H1 (cell line): Measurements from ENCODE around the gene ADGRG1. TPM values are rescaled to one million over a fixed set of nuclear protein-coding genes. Genes with fewer than 3 reads are reported as not detected.

Experiments used
- CTCF ChIA-PET: fragments of 300-600 bp; sonication (Branson Sonifier 250); formaldehyde crosslinking; loops from one replicate; lab custom pipeline; 2021; ENCODE audit not compliant: partially characterized antibody; lab: Charles Lee
- POLR2A ChIA-PET: fragments of 300-600 bp; sonication (Branson Sonifier 250); formaldehyde crosslinking; loops from one replicate; lab custom pipeline; 2021; ENCODE audit warnings: inconsistent platforms; ENCODE audit not compliant: partially characterized antibody; lab: Charles Lee
- DNase-seq, 2 experiments: peaks; one replicate each; pipeline versions ENCODE4 v3.0.0 to v3.0.0-alpha.2; 2010 to 2022; ENCODE audit warnings: low spot score in 2 of 2, low read depth in 1 of 2, mixed read lengths in 1 of 2
- FAIRE-seq: peaks from 2 replicates; lab custom pipeline; 2011; peaks lifted over from hg19 to GRCh38; lab: Jason Lieb, UNC
- H2AFZ ChIP-seq: 2 replicates; pipeline ENCODE4 v1.8.1; 2012; ENCODE audit warnings: low read length, inconsistent platforms
- H2AK5ac ChIP-seq: 2 replicates; pipeline ENCODE4 v1.6.1; 2013; ENCODE audit warnings: low read depth, low read length
- H2BK120ac ChIP-seq: replicated peaks from 2 replicates; pipeline ENCODE3; 2013; ENCODE audit warnings: low read depth, low read length, inconsistent platforms
- H2BK12ac ChIP-seq: 2 replicates; pipeline ENCODE4 v1.6.1; 2013; ENCODE audit warnings: low read depth, low read length
- H2BK15ac ChIP-seq: 2 replicates; pipeline ENCODE4 v1.6.1; 2013; ENCODE audit warnings: low read length
- H2BK20ac ChIP-seq: 2 replicates; pipeline ENCODE4 v1.6.1; 2013; ENCODE audit warnings: low read length
- H2BK5ac ChIP-seq: 2 replicates; pipeline ENCODE4 v1.6.1; 2013; ENCODE audit warnings: low read depth, low read length
- H3K14ac ChIP-seq: 2 replicates; pipeline ENCODE4 v1.6.1; 2013; ENCODE audit warnings: inconsistent platforms; ENCODE audit not compliant: insufficient read length
- H3K18ac ChIP-seq: 2 replicates; pipeline ENCODE4 v1.6.1; 2013; ENCODE audit warnings: low read length; ENCODE audit errors: extremely low read depth
- H3K23ac ChIP-seq: 2 replicates; pipeline ENCODE4 v1.6.1; 2013; ENCODE audit warnings: inconsistent platforms; ENCODE audit not compliant: insufficient read length
- H3K23me2 ChIP-seq: 2 replicates; pipeline ENCODE4 v1.6.1; 2013; ENCODE audit warnings: low read depth, low read length
- H3K27ac ChIP-seq: 2 replicates; pipeline ENCODE4 v1.6.1; 2011; ENCODE audit warnings: low read depth, low read length, inconsistent platforms
- H3K27me3 ChIP-seq, 4 experiments: replicated peaks in 1 of 4; 1 replicate in 1 of 4; 2 replicates in 3 of 4; pipeline versions ENCODE4 v1.6.1 to v1.8.1; 2011 to 2013; ENCODE audit warnings: low read length in 3 of 4, mild to moderate bottlenecking in 3 of 4, inconsistent platforms in 2 of 4, mixed read lengths in 2 of 4, moderate library complexity in 1 of 4; ENCODE audit not compliant: control insufficient read depth in 3 of 4, insufficient read depth in 3 of 4; ENCODE audit errors: extremely low read depth in 1 of 4
- H3K36me3 ChIP-seq, 4 experiments: 2 replicates each; pipeline versions ENCODE4 v1.6.1 to v1.8.1; 2011 to 2013; ENCODE audit warnings: mild to moderate bottlenecking in 4 of 4, low read length in 3 of 4, moderate library complexity in 2 of 4, control low read depth in 1 of 4, inconsistent platforms in 1 of 4; ENCODE audit not compliant: insufficient read depth in 4 of 4, control insufficient read depth in 2 of 4
- H3K4ac ChIP-seq: replicated peaks from 2 replicates; pipeline ENCODE3; 2013; ENCODE audit warnings: low read length, low read depth, mixed read lengths, inconsistent platforms; ENCODE audit not compliant: insufficient read length
- H3K4me1 ChIP-seq, 4 experiments: replicated peaks in 1 of 4; 1 replicate in 1 of 4; 2 replicates in 3 of 4; pipeline versions ENCODE4 v1.6.1 to v1.8.1; 2011 to 2013; ENCODE audit warnings: low read length in 3 of 4, inconsistent platforms in 2 of 4, mixed read lengths in 1 of 4; ENCODE audit not compliant: insufficient read depth in 4 of 4, control insufficient read depth in 3 of 4
- H3K4me2 ChIP-seq, 2 experiments: 2 replicates each; pipeline versions ENCODE4 v1.6.1 to v1.8.1; 2011 to 2013; ENCODE audit warnings: low read depth in 2 of 2, low read length in 2 of 2, control low read depth in 1 of 2, inconsistent platforms in 1 of 2, mild to moderate bottlenecking in 1 of 2; ENCODE audit not compliant: insufficient read depth in 1 of 2
- H3K4me3 ChIP-seq, 4 experiments: fragments of 200-600, 300-600 bp in 1 of 4; sonication (generic), shearing (Covaris generic), sonication (Bioruptor Twin) in 1 of 4; 2 replicates each; pipeline versions ENCODE4 v1.5.1 to v1.8.1; 2011 to 2016; ENCODE audit warnings: low read length in 4 of 4, low read depth in 3 of 4, control low read depth in 2 of 4, inconsistent platforms in 2 of 4, mild to moderate bottlenecking in 2 of 4, mixed read lengths in 1 of 4, moderate library complexity in 1 of 4; ENCODE audit not compliant: insufficient read depth in 2 of 4; ENCODE audit errors: extremely low read depth in 1 of 4
- H3K56ac ChIP-seq: replicated peaks from 2 replicates; pipeline ENCODE3; 2013; ENCODE audit warnings: low read depth, mild to moderate bottlenecking, mixed read lengths, low read length, inconsistent platforms; ENCODE audit not compliant: insufficient read length
- H3K79me1 ChIP-seq: 2 replicates; pipeline ENCODE4 v1.6.1; 2013; ENCODE audit warnings: low read depth, low read length, control low read depth
- H3K79me2 ChIP-seq, 2 experiments: 2 replicates each; pipeline versions ENCODE4 v1.6.1 to v1.8.1; 2012 to 2013; ENCODE audit warnings: low read length in 2 of 2, mild to moderate bottlenecking in 2 of 2, inconsistent platforms in 1 of 2; ENCODE audit not compliant: insufficient read depth in 2 of 2, control insufficient read depth in 1 of 2
- H3K9ac ChIP-seq, 4 experiments: replicated peaks in 1 of 4; 1 replicate in 1 of 4; 2 replicates in 3 of 4; pipeline versions ENCODE4 v1.6.1 to v1.8.1; 2011 to 2013; ENCODE audit warnings: low read depth in 3 of 4, low read length in 3 of 4, control low read depth in 2 of 4, mild to moderate bottlenecking in 2 of 4, moderate library complexity in 2 of 4, inconsistent platforms in 1 of 4; ENCODE audit errors: extremely low read depth in 1 of 4
- H3K9me3 ChIP-seq, 2 experiments: 2 replicates each; pipeline versions ENCODE4 v1.6.1 to v1.8.1; 2012 to 2013; ENCODE audit warnings: mild to moderate bottlenecking in 2 of 2, moderate library complexity in 2 of 2, control low read depth in 1 of 2, inconsistent platforms in 1 of 2, low read depth in 1 of 2, low read length in 1 of 2, mixed read lengths in 1 of 2; ENCODE audit not compliant: insufficient read depth in 2 of 2
- H4K20me1 ChIP-seq, 2 experiments: replicated peaks in 1 of 2; 2 replicates each; pipeline versions ENCODE3 to v1.8.1; 2011 to 2013; ENCODE audit warnings: inconsistent platforms in 2 of 2, low read length in 2 of 2, mild to moderate bottlenecking in 1 of 2; ENCODE audit not compliant: insufficient read depth in 2 of 2, control insufficient read depth in 1 of 2
- H4K5ac ChIP-seq: 2 replicates; pipeline ENCODE4 v1.6.1; 2013; ENCODE audit warnings: low read length, low read depth, mixed read lengths, inconsistent platforms; ENCODE audit not compliant: insufficient read length
- H4K8ac ChIP-seq: 2 replicates; pipeline ENCODE4 v1.8.0; 2013; ENCODE audit warnings: mild to moderate bottlenecking, moderate library complexity, low read length, inconsistent platforms; ENCODE audit not compliant: insufficient read depth; ENCODE audit errors: extremely low read depth
- H4K91ac ChIP-seq: replicated peaks from 2 replicates; pipeline ENCODE3; 2013; ENCODE audit warnings: low read length, mixed read lengths, inconsistent platforms; ENCODE audit not compliant: insufficient read length
- E2F6 ChIP-seq: IDR thresholded peaks from 2 replicates; pipeline ENCODE4 v1.6.1; 2012; ENCODE audit warnings: inconsistent platforms
- MAFK ChIP-seq: IDR thresholded peaks from 2 replicates; pipeline ENCODE4 v1.6.1; 2012; ENCODE audit warnings: low read depth, mild to moderate bottlenecking, improper control_type of control experiment, low read length
- POU5F1 ChIP-seq: IDR thresholded peaks from 2 replicates; pipeline ENCODE4 v1.6.1; 2011; ENCODE audit warnings: low read depth, mild to moderate bottlenecking, low read length, moderate library complexity
- SIX5 ChIP-seq: IDR thresholded peaks from 2 replicates; pipeline ENCODE4 v1.6.1; 2011; ENCODE audit warnings: mild to moderate bottlenecking, low read depth, low read length
- TEAD4 ChIP-seq: IDR thresholded peaks from 2 replicates; pipeline ENCODE4 v1.6.1; 2012; ENCODE audit warnings: low read depth, low read length, inconsistent platforms, mixed read lengths
- WGBS, 2 experiments: shearing (Covaris generic) in 1 of 2; methylation state at CpG; one replicate each; pipeline versions ENCODE4 v1.1.6 to v1.1.7; 2013 to 2015; ENCODE audit warnings: low lambda C conversion rate in 2 of 2, mixed read lengths in 2 of 2, inconsistent platforms in 1 of 2, low coverage in 1 of 2, missing lambda C conversion rate in 1 of 2; ENCODE audit not compliant: insufficient replicate concordance in 2 of 2, insufficient coverage in 1 of 2, insufficient read length in 1 of 2; ENCODE audit errors: extremely low coverage in 1 of 2, missing lambda C conversion rate in 1 of 2; 5-methylcytosine and 5-hydroxymethylcytosine counted together
- polyA plus RNA-seq, 7 experiments: library from polyadenylated mRNA; depleted of rRNA in 3 of 7; stranded (reverse) in 5 of 7; unstranded in 2 of 7; fragments of >200 nt in 5 of 7; fragments of 200-250 nt in 2 of 7; gene quantifications; 1 replicate in 5 of 7; 2 replicates in 1 of 7; 4 replicates in 1 of 7; pipeline versions ENCODE4 v1.2.1 to v1.2.3, GENCODE V29; 2011 to 2013; ENCODE audit warnings: missing spikeins in 2 of 7, mixed read lengths in 2 of 7
- total RNA-seq: library from RNA; stranded (reverse); fragmentation: NEBNext Ultra II Directional; extraction: Animal tissue kit (Norgen Biotek cat#: 25700); gene quantifications from 2 replicates; pipeline ENCODE4 v1.2.1, GENCODE V29; 2021

The ADGRG1 gene
- total and polyA plus RNA-seq, 2 of the 8 experiments (the other 6 are each of a cell fraction or from before 2014, with no cell fraction given), result 1.3 to 2.6 TPM

- no peak overlapping the region for H2BK5ac ChIP-seq
- 85% methylated on average over 8 of the region's 8 CpGs; no CpG with 5 or more reads in 1 of the 2 experiments for WGBS, 2 experiments
- H3K56ac ChIP-seq, result no peak overlapping the region
- H4K91ac ChIP-seq, result no peak overlapping the region
- no peaks in the 10 kb centered on the region for H3K79me1 ChIP-seq
- no peak overlapping the region for H3K18ac ChIP-seq
- H2BK20ac ChIP-seq, result no peak overlapping the region
- DNase-seq, result peak in 1 of 2 experiments; percentile 22
- ChIA-PET CTCF (interaction anchor here (1.2 to 7.2 kb wide), 3 partner anchors 11 to 35 kb away, joined by 3 to 63 read pairs (median 4); no protein-coding TSS in a partner anchor), POLR2A (no interaction called here)
- no peak overlapping the region for H2BK120ac ChIP-seq
- no peaks in the 10 kb centered on the region for H3K4me1 ChIP-seq
- no peak overlapping the region for H3K4me3 ChIP-seq
- H3K9ac ChIP-seq, result no peak overlapping the region
- 0 out of 7 replicates have a peak, but pooled peaks cover 0 to 2% (median 0%) of the 10 kb centered on the region in 4 experiments for H3K27me3 ChIP-seq
- no peaks in the 10 kb centered on the region for H4K20me1 ChIP-seq
- TF ChIP-seq POU5F1, result no peak
- no peak for TF ChIP-seq SIX5
- TF ChIP-seq TEAD4, result no peak
- TF ChIP-seq E2F6, result no peak
- TF ChIP-seq MAFK, result no peak
- no peaks in the 10 kb centered on the region for H3K9me3 ChIP-seq
- no peak overlapping the region for H3K23ac ChIP-seq
- FAIRE-seq, result no peak
- no peak overlapping the region for H3K14ac ChIP-seq
- H2AFZ ChIP-seq, result no peak overlapping the region
- H3K4me2 ChIP-seq, result no peak overlapping the region
- H4K5ac ChIP-seq, result no peak overlapping the region
- H2BK12ac ChIP-seq, result no peak overlapping the region
- H2BK15ac ChIP-seq, result no peak overlapping the region
- H3K4ac ChIP-seq, result no peak overlapping the region
- H3K23me2 ChIP-seq, result no peaks in the 10 kb centered on the region
- no peaks in the 10 kb centered on the region for H3K36me3 ChIP-seq
- no peak overlapping the region for H3K27ac ChIP-seq
- no peak overlapping the region for H4K8ac ChIP-seq
- H2AK5ac ChIP-seq, result no peak overlapping the region
- H3K79me2 ChIP-seq, result no peaks in the 10 kb centered on the region
These were observed 15.9 kb upstream of the ADGRG1 start for GRCh38 chr16:57612494-57612893.
